ENCODE measurements around the gene SPAG6.
"Not testable (repeated sequence)": the region's sequence is repeated elsewhere in the genome, so short reads cannot be mapped to it uniquely, and the experiment has no call there.

SPAG6 gene

DNA sequence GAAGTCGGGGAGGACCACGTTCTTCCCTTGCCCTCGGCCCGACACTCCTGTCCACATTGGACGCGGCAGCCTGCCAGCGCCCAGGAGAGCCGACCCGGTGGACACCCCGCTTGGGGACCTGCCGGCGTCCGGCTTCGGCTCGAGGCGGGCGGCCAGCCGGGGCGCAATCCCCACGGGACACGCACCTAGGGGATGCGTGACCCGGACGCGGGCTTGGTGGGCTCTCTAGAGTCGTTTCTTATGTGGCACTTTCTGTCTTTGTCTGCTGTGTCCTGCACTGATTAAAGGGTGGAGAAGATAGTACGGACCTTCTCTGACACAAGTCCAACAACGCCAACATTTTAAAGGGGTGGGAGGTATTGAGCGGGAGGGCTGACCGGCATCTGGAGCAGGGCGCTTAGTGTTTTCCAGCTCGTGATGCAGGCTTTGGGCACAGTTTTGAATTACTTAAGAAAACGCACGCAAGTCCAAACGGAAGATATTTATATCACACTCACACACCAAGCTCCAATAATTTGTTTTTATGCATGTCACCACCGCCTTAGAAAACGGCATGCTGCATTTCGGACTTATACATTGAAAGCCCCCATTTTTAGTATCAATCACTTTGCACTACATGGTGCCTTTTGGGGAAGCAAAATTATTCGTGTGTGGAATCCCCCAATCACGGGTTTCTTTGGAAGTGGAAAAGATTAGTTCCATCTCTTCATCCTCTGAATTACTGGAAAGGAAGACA, 3.9 kb upstream of the SPAG6 start:
- DNase-seq (ENCODE audit: low read depth, low spot score), result no peak

DNA sequence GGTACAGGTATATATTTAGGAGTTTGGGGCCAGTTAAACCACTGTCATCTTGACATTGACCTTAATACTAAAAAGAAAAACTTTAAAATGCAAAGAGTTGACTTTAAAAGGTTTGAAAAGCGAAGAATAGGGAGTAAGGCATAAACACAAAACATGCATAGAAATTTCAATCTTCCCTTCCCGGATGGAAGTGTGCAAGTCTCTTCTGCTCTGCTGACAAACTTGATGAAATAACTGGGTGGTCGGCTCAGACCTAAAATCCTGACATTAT, 3.4 kb upstream of the SPAG6 start:
- DNase-seq (ENCODE audit: low read depth, low spot score), result no peak

DNA sequence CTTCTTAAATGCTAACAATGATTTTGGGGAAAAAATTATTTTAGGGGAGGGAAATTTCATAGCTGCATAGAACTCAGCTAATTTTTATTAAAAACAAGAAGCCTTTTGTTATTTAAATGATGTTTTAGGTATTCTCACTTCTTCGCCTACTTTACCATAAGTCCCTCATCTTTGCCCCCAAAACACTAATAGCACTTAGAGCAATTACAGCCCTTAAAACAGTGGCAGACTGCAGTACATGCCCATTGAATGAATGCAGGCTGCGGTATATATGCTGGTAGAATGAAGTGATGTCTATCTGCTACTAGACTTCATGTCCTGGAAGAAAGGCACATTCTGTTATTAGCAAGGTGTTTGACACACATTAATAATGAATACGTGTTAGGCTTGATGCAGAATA, 2.9 kb upstream of the SPAG6 start:
- no peak for DNase-seq (ENCODE audit: low read depth, low spot score)

- no peak for DNase-seq (ENCODE audit: low read depth, low spot score)
Measured at GRCh38 chr10:22343731-22344130, 1.6 kb upstream of the SPAG6 start.

DNA sequence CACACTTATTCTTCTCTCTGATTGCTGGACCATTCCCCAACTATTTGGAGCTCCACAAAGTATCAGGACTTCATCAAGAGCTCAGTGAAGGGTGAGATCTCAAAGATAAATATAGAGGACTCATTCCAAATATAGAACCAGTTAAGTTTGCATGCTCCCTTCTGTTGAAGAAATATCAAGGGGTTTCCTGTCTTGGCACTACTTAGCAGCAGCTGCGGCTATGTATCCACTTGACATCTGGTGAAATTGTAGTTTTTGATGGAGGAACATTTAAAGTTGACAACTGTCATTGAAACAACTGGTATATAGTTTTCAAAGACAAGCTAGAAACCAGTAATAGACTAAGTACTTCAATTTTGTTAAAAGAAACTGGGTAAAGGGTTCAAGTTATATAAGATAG, 1.0 kb upstream of the SPAG6 start:
- no peak for DNase-seq (ENCODE audit: low read depth, low spot score)

GRCh38 chr10:22344781-22345300, 455 bp upstream of the SPAG6 start:
- DNase-seq (ENCODE audit: low read depth, low spot score), result no peak

DNA sequence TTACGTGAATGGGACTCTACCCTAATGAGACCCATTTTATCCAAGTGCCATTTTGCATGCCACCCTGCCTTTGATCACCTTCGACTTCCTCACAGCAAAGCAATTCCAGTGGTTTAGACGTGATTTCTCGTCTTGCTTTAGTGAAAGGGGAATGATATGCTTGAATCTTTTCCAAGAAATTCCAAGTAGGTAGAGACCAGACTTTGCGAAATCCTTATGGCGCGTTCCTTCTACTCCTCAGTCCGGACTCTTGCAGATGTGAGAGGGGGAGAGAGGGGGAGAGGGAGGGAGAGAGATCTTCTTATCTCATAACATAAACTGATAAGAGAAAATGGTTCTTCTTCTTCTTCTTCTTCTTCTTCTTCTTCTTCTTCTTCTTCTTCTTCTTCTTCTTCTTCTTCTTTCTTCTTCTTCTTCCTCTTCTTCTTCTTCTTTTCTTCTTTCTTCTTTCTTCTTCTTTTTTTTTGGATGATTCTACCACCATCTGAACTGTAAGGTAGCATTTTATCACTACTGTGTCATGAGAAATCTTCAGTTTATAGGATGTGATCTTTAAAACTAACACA, 883 bp downstream of the SPAG6 start:
- no peak for DNase-seq (ENCODE audit: low read depth, low spot score)

- no peak for DNase-seq (ENCODE audit: low read depth, low spot score)
Measured at GRCh38 chr10:22349755-22350154, 4.5 kb downstream of the SPAG6 start.

GRCh38 chr10:22351131-22351703, 5.9 kb downstream of the SPAG6 start:
- DNase-seq (ENCODE audit: low read depth, low spot score), result no peak

- DNase-seq (ENCODE audit: low read depth, low spot score), result no peak
Measured at GRCh38 chr10:22356324-22356873, 11.1 kb downstream of the SPAG6 start.

GRCh38 chr10:22357770-22358169, 12.5 kb downstream of the SPAG6 start:
- not testable (repeated sequence) for DNase-seq (ENCODE audit: low read depth, low spot score)

DNA sequence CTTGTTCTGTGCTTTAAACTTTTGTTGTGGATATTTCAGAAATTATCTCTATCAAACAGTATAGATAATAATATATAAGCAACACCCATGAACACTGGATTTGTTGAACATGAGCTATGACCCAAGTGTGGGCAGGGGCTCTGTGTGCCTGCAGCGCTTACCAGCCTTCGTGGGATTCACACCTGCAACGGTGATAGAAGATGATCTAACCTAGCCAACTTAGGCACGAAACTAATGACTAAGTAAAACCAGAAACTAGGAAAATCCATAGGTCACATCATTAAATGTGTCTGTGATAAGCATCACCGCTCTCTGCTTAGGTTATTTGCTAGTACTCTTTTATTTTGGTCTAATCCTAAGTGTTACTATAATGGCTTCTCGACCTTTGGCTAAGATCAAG, 18.0 kb downstream of the SPAG6 start:
- no peak for DNase-seq (ENCODE audit: low read depth, low spot score)

GRCh38 chr10:22364407-22365140, 19.3 kb downstream of the SPAG6 start:
- no peak for DNase-seq (ENCODE audit: low read depth, low spot score)

GRCh38 chr10:22365233-22365632, 19.9 kb downstream of the SPAG6 start:
- no peak for DNase-seq (ENCODE audit: low read depth, low spot score)

- no peak for DNase-seq (ENCODE audit: low read depth, low spot score)
Measured at GRCh38 chr10:22365644-22366434, 20.5 kb downstream of the SPAG6 start.

DNA sequence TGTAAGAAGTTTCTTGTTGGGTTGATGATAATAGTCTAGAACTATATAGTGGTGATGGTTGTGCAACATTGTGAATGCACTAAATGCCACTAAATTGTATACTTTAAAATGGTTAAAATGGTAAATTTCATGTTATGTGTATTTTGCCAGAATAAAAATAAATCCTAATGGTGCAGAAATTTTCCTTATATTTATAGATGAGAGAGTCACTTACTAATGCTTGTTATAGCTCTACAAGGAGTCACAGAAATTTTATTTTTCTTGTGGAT, 21.1 kb downstream of the SPAG6 start:
- DNase-seq (ENCODE audit: low read depth, low spot score), result no peak

DNA sequence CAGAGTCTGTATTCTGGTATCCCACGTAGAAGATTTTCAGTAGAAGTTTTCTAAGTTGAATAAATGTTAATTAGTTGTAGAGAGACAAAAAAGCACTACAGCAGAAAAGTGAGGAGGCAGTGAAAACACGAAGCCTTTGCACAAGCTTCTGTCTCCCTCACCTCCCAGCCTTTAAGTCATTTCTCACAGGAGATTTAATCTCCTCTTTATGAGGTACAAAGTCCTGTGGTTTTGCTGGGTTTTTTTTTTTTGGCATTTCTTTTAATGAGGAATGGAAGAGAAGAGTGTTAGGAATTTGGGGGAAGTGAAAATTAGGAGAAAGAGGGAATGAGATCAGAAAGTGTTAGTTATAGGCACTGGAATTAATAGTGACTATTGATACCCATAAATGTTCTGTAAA, 21.5 kb downstream of the SPAG6 start:
- no peak for DNase-seq (ENCODE audit: low read depth, low spot score)

DNA sequence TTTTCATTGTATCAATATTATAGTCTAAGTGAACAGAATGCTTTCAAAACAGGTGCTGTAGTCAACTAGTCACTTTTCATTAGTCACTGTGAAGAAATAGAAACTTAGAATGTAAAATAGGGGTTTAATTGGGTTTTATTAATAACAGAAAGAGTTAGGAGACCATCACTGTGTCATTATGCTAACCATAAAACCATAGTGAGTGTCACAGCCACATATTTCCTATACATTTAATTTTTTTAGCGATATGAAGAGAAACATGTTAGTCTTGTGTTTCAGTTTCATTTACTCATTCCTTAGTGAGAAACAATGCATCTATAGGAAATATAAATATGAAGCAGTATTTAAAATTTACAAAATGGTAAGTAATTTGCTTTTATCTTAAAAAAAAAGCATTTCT, 22.2 kb downstream of the SPAG6 start:
- DNase-seq (ENCODE audit: low read depth, low spot score), result no peak

DNA sequence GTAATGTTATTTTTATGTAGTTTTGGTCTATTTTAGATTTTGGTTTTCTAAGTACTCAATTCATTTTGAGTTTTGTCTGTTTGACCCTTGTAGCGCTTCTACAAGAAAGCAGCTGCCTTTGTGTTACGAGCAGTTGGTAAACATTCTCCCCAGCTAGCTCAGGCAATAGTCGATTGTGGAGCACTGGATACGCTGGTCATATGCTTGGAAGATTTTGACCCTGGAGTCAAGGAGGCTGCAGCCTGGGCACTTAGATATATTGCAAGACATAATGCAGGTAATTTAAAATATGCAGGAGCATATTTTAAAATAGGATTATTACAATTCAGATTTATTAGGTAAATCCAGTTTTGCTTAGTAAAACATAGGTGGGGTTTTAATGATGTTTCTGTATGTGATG, 23.1 kb downstream of the SPAG6 start:
- DNase-seq (ENCODE audit: low read depth, low spot score), result no peak

DNA sequence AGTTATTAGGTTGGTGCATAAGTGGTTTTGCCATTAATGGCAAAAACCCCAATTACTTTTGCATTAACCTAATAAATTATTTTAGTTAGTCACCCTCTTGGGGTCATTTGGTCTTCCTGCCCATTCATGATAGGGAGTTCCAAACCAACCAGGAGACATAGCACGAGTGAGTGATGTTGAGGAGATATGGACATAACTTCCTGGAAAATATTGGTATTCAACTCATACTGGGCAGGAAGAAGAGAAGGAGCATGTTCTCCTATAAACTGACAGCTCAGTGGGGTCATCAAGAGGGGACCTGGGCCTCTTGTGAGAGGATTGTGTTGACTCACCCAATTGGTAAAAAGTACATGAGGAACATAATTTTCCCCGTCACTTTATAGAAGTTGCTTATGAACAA, 23.7 kb downstream of the SPAG6 start:
- DNase-seq (ENCODE audit: low read depth, low spot score), result no peak

DNA sequence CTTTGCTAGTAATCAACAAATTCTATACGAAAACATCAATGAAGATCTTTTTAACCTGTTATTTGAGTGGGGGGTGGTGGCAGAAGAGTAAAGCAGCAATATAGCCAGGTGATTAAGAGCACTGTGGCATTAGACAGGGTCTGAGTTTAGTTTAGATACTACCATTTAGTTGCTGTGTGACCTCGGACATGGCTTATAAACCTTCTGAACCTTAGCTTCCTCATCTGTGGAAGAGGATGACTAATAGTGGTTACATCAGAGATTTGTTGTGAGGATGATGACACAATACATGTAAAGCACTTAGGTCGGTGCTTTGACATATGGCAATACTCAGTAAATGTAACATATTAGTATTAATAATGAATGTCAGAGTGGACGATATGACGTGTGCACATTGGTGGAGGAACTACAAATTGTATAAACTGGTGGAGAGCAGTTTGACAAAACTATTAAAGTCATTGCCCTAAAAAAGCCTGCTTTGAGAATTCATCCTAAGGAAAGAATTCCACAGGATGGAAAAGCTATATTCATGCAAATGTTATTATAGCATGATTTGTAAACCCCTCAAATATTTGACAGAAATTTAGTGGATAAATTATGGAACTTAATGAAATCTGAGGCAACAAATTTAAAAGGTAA, 24.3 kb downstream of the SPAG6 start:
- no peak for DNase-seq (ENCODE audit: low read depth, low spot score)

Measured in brain pericyte (primary cell).